ENCODE data around the gene BSG. TPM values are rescaled to one million over a fixed set of nuclear protein-coding genes. Genes with fewer than 3 reads are reported as not detected.
A peak's percentile ranks its signal among the peaks of the same experiment; 100 is the strongest.

Gene BSG
- total and polyA plus RNA-seq, 9 of the 15 experiments (the other 6 are each of a cell fraction or from before 2014, with no cell fraction given): 4.6 to 495 (median 187) TPM

DNA sequence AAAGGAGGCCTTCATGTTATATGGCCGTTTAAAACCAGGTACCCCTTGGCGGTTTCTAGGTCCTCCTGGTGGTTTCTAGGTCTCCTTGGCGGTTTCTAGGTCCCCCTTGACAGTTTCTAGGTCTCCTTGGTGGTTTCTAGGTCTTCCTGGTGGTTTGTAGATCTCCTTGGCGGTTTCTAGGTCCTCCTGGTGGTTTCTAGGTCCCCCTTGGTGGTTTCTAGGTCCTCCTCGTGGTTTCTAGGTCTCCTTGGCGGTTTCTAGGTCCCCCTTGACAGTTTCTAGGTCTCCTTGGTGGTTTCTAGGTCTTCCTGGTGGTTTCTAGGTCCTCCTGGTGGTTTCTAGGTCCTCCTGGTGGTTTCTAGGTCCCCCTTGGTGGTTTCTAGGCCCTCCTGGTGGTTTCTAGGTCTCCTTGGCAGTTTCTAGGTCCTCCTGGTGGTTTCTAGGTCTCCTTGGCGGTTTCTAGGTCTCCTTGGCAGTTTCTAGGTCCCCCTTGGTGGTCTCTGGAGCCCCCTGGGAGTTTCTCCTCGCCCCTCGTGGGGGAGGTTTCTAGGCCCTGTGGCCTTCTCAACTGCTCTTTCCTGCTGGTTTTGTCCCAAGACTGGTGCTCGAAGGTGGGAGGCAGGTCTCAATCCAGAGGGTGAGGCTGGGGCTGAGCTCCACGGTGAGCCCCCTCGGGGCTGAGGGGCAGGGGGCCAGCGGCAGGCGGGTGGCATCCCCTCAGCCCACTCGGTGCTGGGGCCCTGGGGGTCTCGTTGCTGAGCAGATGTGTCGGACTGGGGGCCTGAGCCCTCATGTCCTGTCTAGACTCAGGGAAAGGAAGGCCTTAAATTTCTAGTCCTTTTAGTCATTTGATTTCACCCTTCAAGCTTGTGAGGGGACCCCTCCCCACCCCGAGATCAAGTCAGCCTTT, 25.3 kb downstream of the BSG start (continued):
- TF ChIP-seq, protein P1, sequence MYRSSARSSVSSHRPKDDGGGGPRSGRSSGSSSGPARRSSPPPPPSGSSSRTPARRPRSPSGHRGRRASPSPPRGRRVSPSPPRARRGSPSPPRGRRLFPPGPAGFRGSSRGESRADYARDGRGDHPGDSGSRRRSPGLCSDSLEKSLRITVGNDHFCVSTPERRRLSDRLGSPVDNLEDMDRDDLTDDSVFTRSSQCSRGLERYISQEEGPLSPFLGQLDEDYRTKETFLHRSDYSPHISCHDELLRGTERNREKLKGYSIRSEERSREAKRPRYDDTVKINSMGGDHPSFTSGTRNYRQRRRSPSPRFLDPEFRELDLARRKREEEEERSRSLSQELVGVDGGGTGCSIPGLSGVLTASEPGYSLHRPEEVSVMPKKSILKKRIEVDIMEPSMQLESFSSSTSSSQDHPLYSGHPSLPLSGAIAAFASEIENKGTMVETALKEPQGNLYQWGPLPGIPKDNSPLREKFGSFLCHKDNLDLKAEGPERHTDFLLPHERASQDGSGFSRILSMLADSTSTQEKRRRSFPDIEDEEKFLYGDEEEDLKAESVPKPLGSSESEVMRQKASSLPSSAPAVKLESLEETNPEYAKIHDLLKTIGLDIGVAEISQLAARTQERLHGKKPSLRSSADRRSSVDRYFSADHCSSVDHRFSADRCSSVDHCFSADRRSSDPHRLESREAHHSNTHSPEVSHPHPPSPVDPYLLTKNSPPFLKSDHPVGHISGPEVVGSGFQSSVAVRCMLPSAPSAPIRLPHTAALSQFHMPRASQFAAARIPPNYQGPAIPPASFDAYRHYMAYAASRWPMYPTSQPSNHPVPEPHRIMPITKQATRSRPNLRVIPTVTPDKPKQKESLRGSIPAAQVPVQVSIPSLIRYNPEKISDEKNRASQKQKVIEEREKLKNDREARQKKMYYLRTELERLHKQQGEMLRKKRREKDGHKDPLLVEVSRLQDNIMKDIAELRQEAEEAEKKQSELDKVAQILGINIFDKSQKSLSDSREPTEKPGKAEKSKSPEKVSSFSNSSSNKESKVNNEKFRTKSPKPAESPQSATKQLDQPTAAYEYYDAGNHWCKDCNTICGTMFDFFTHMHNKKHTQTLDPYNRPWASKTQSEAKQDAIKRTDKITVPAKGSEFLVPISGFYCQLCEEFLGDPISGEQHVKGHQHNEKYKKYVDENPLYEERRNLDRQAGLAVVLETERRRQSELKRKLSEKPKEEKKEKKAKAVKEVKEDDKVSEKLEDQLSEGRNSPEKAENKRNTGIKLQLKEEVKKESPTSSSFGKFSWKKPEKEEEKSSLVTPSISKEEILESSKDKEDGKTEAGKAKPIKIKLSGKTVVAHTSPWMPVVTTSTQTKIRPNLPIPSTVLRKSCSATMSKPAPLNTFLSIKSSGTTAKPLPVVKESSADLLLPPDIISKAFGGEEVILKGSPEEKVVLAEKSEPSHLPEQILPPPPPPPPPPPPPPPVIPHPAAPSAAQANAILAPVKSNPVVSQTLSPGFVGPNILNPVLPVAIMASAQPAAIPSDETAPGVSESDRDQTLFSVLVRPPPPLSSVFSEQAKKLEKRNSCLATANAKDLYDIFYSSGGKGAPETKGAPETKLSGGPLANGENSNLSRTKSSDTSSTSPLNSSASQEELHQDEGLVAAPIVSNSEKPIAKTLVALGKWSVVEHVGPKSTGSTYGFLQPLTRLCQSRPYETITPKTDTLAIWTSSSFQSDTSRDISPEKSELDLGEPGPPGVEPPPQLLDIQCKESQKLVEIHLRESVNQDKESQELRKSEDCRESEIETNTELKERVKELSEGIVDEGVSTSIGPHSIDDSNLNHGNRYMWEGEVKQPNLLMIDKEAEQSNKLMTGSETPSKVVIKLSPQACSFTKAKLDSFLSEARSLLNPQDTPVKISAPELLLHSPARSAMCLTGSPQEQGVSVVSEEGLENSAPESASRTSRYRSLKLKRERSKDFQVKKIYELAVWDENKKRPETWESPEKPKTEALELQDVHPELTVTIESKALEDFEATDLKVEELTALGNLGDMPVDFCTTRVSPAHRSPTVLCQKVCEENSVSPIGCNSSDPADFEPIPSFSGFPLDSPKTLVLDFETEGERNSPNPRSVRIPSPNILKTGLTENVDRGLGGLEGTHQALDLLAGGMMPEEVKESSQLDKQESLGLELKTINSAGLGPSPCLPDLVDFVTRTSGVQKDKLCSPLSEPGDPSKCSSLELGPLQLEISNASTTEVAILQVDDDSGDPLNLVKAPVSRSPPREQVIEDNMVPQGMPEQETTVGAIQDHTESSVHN (IDR thresholded peaks at IDR 0.05; ENCODE audit: borderline replicate concordance in 1 of 2, low read depth in 1 of 2): no peak
- TF ChIP-seq ZNF584 (CRISPR knock-in tag; IDR thresholded peaks at IDR 0.05; ENCODE audit: low read depth): no peak
- TF ChIP-seq, protein P2, sequence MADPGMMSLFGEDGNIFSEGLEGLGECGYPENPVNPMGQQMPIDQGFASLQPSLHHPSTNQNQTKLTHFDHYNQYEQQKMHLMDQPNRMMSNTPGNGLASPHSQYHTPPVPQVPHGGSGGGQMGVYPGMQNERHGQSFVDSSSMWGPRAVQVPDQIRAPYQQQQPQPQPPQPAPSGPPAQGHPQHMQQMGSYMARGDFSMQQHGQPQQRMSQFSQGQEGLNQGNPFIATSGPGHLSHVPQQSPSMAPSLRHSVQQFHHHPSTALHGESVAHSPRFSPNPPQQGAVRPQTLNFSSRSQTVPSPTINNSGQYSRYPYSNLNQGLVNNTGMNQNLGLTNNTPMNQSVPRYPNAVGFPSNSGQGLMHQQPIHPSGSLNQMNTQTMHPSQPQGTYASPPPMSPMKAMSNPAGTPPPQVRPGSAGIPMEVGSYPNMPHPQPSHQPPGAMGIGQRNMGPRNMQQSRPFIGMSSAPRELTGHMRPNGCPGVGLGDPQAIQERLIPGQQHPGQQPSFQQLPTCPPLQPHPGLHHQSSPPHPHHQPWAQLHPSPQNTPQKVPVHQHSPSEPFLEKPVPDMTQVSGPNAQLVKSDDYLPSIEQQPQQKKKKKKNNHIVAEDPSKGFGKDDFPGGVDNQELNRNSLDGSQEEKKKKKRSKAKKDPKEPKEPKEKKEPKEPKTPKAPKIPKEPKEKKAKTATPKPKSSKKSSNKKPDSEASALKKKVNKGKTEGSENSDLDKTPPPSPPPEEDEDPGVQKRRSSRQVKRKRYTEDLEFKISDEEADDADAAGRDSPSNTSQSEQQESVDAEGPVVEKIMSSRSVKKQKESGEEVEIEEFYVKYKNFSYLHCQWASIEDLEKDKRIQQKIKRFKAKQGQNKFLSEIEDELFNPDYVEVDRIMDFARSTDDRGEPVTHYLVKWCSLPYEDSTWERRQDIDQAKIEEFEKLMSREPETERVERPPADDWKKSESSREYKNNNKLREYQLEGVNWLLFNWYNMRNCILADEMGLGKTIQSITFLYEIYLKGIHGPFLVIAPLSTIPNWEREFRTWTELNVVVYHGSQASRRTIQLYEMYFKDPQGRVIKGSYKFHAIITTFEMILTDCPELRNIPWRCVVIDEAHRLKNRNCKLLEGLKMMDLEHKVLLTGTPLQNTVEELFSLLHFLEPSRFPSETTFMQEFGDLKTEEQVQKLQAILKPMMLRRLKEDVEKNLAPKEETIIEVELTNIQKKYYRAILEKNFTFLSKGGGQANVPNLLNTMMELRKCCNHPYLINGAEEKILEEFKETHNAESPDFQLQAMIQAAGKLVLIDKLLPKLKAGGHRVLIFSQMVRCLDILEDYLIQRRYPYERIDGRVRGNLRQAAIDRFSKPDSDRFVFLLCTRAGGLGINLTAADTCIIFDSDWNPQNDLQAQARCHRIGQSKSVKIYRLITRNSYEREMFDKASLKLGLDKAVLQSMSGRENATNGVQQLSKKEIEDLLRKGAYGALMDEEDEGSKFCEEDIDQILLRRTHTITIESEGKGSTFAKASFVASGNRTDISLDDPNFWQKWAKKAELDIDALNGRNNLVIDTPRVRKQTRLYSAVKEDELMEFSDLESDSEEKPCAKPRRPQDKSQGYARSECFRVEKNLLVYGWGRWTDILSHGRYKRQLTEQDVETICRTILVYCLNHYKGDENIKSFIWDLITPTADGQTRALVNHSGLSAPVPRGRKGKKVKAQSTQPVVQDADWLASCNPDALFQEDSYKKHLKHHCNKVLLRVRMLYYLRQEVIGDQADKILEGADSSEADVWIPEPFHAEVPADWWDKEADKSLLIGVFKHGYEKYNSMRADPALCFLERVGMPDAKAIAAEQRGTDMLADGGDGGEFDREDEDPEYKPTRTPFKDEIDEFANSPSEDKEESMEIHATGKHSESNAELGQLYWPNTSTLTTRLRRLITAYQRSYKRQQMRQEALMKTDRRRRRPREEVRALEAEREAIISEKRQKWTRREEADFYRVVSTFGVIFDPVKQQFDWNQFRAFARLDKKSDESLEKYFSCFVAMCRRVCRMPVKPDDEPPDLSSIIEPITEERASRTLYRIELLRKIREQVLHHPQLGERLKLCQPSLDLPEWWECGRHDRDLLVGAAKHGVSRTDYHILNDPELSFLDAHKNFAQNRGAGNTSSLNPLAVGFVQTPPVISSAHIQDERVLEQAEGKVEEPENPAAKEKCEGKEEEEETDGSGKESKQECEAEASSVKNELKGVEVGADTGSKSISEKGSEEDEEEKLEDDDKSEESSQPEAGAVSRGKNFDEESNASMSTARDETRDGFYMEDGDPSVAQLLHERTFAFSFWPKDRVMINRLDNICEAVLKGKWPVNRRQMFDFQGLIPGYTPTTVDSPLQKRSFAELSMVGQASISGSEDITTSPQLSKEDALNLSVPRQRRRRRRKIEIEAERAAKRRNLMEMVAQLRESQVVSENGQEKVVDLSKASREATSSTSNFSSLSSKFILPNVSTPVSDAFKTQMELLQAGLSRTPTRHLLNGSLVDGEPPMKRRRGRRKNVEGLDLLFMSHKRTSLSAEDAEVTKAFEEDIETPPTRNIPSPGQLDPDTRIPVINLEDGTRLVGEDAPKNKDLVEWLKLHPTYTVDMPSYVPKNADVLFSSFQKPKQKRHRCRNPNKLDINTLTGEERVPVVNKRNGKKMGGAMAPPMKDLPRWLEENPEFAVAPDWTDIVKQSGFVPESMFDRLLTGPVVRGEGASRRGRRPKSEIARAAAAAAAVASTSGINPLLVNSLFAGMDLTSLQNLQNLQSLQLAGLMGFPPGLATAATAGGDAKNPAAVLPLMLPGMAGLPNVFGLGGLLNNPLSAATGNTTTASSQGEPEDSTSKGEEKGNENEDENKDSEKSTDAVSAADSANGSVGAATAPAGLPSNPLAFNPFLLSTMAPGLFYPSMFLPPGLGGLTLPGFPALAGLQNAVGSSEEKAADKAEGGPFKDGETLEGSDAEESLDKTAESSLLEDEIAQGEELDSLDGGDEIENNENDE (IDR thresholded peaks at IDR 0.05; ENCODE audit: low read depth, low read length): no peak
- peak; percentile 68; the same call in 1 of the 2 replicates for TF ChIP-seq KAT7 (CRISPR knock-in tag; IDR thresholded peaks at IDR 0.05; ENCODE audit: borderline replicate concordance)
- peak; percentile 78 for TF ChIP-seq BCOR (IDR thresholded peaks at IDR 0.05)
